Measurements from ENCODE around the gene SLC15A1.

GRCh38 chr13:98643479-98643878 lies 109.0 kb downstream of the SLC15A1 start:
- TF ChIP-seq CTCF (conservative IDR thresholded peaks at IDR 0.05; ENCODE audit: low read length) (no peak), EZH2phosphoT487 (IDR thresholded peaks at IDR 0.05; ENCODE audit: borderline replicate concordance, low read depth, low read length) (no peak)

Data from OCI-LY7 (cell line).